Measurements from ENCODE around the gene OR6K3. TPM values are rescaled to one million over a fixed set of nuclear protein-coding genes. Genes with fewer than 3 reads are reported as not detected.

Gene OR6K3
- total and polyA plus RNA-seq, 2 of the 8 experiments (the other 6 are each of a cell fraction or from before 2014, with no cell fraction given), result not detected

DNA sequence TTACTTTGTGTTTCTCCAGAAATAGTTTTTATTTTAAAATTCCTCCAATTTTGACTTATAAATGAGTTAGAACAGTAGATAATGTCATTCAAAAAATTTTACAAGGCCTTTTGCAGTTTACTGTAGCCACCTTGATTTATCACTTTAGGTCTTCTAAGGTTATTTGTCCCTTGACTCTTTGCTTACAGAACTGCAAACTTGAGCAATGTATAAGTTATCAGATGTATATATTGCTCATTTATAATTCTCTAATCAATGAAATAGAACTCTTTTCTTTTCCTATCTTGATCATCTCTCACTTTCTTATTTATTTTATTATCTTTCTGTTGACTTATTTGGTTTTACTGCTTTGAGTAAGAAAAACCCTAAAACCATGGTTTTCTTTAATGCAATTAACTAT, 28.2 kb downstream of the OR6K3 start:
- Histone ChIP-seq H2BK5ac (ENCODE audit: low read depth, low read length) (no peak overlapping the region), H3K4me2 (ENCODE audit: insufficient read depth in 1 of 2, low read depth in 2 of 2, low read length in 2 of 2) (no peak overlapping the region), H2AK5ac (ENCODE audit: low read depth, low read length) (no peak overlapping the region), H2AFZ (ENCODE audit: low read length) (no peak overlapping the region), H3K36me3 (ENCODE audit: control insufficient read depth in 2 of 4, insufficient read depth in 4 of 4, low read length in 3 of 4) (no peaks in the 10 kb centered on the region), H2BK20ac (ENCODE audit: low read length) (no peak overlapping the region), H3K27me3 (replicated peaks in 1 of 4; ENCODE audit: control insufficient read depth in 3 of 4, extremely low read depth in 1 of 4, insufficient read depth in 3 of 4, low read length in 3 of 4) (no peaks in the 10 kb centered on the region), H2BK120ac (replicated peaks; ENCODE audit: low read depth, low read length) (no peak overlapping the region), H2BK12ac (ENCODE audit: low read depth, low read length) (no peak overlapping the region), H3K9ac (replicated peaks in 1 of 4; ENCODE audit: extremely low read depth in 1 of 4, low read depth in 3 of 4, low read length in 3 of 4) (no peak overlapping the region), H4K91ac (replicated peaks; ENCODE audit: insufficient read length, low read length) (no peak overlapping the region), H3K14ac (ENCODE audit: insufficient read length) (no peak overlapping the region), H3K27ac (ENCODE audit: low read depth, low read length) (no peak overlapping the region), H3K4me3 (ENCODE audit: extremely low read depth in 1 of 4, insufficient read depth in 2 of 4, low read depth in 3 of 4, low read length in 4 of 4) (no peak overlapping the region), H3K79me1 (ENCODE audit: low read depth, low read length) (no peaks in the 10 kb centered on the region), H3K4ac (replicated peaks; ENCODE audit: insufficient read length, low read depth, low read length) (no peak overlapping the region), H3K23me2 (ENCODE audit: low read depth, low read length) (no peaks in the 10 kb centered on the region), H4K5ac (ENCODE audit: insufficient read length, low read depth, low read length) (no peak overlapping the region), H3K56ac (replicated peaks; ENCODE audit: insufficient read length, low read depth, low read length) (no peak overlapping the region), H4K8ac (ENCODE audit: extremely low read depth, insufficient read depth, low read length) (no peak overlapping the region), H3K79me2 (ENCODE audit: control insufficient read depth in 1 of 2, insufficient read depth in 2 of 2, low read length in 2 of 2) (no peaks in the 10 kb centered on the region), H2BK15ac (ENCODE audit: low read length) (no peak overlapping the region), H3K23ac (ENCODE audit: insufficient read length) (no peak overlapping the region), H3K4me1 (replicated peaks in 1 of 4; ENCODE audit: control insufficient read depth in 3 of 4, insufficient read depth in 4 of 4, low read length in 3 of 4) (no peaks in the 10 kb centered on the region), H4K20me1 (replicated peaks in 1 of 2; ENCODE audit: control insufficient read depth in 1 of 2, insufficient read depth in 2 of 2, low read length in 2 of 2) (no peaks in the 10 kb centered on the region), H3K18ac (ENCODE audit: extremely low read depth, low read length) (no peak overlapping the region), H3K9me3 (ENCODE audit: insufficient read depth in 2 of 2, low read depth in 1 of 2, low read length in 1 of 2) (no peaks in the 10 kb centered on the region)
- DNase-seq (ENCODE audit: low read depth in 1 of 2, low spot score in 2 of 2) (no peak), FAIRE-seq (no peak)
- ChIA-PET POLR2A (ENCODE audit: partially characterized antibody) (no interaction called here), CTCF (ENCODE audit: partially characterized antibody) (no interaction called here)
- TF ChIP-seq TEAD4 (IDR thresholded peaks at IDR 0.05; ENCODE audit: low read depth, low read length), result no peak
- TF ChIP-seq JUND (IDR thresholded peaks at IDR 0.05; ENCODE audit: low read length), result no peak
- TF ChIP-seq ZNF274 (IDR thresholded peaks at IDR 0.05; ENCODE audit: borderline replicate concordance, extremely low read depth, low read length), result no peak
- TF ChIP-seq TCF12 (IDR thresholded peaks at IDR 0.05; ENCODE audit: low read depth, low read length), result no peak
- TF ChIP-seq SUZ12 (IDR thresholded peaks at IDR 0.05; ENCODE audit: low read length), result no peak
